Measurements from ENCODE around the gene SF3B2. TPM values are rescaled to one million over a fixed set of nuclear protein-coding genes. Genes with fewer than 3 reads are reported as not detected.
"Not testable (repeated sequence)": the region's sequence is repeated elsewhere in the genome, so short reads cannot be mapped to it uniquely, and the experiment has no call there.

Gene SF3B2
- total RNA-seq = 100 to 1,000 TPM; 222 to 223 TPM

- Mint-ChIP-seq H3K27ac (peak within 1 kb of the TSS; percentile 100), H3K4me3 (peak within 1 kb of the TSS; percentile 98 to 100), H3K36me3 (ENCODE audit: insufficient read depth in 2 of 2) (peaks cover 16 to 31% of the 10 kb centered on the region in 2 donors), H3K9me3 (no peaks in the 10 kb centered on the region), H3K27me3 (ENCODE audit: low read depth) (peaks cover 17% of the 10 kb centered on the region), H3K4me1 (ENCODE audit: low read depth) (peaks cover 33% of the 10 kb centered on the region)
- peak; percentile 96 to 98 for DNase-seq
- peak; percentile 98 to 99 for ATAC-seq (replicated peaks in 1 of 2)
These were observed at the start of gene SF3B2 for GRCh38 chr11:66051766-66052663. TSS of gene SF3B2 (plus strand) at chr11:66052364. CDS start at chr11:66052385, 21 bp downstream.

GRCh38 chr11:66002648-66003225 is 49.4 kb upstream of the SF3B2 start:
- ATAC-seq (replicated peaks in 1 of 2) = peak; percentile 72 to 79

GRCh38 chr11:66003291-66003690 is 48.9 kb upstream of the SF3B2 start:
- Mint-ChIP-seq H3K36me3 (ENCODE audit: insufficient read depth in 2 of 2) (peaks cover 3 to 22% of the 10 kb centered on the region in 2 donors), H3K27ac (peak overlapping the region; percentile 75), H3K4me1 (ENCODE audit: low read depth) (peaks cover 40% of the 10 kb centered on the region)

More at GRCh38 chr11:66002648-66003225, 49.4 kb upstream of the SF3B2 start:
- Mint-ChIP-seq H3K4me3 (peak overlapping the region; percentile 95 to 99), H3K9me3 (no peaks in the 10 kb centered on the region), H3K27me3 (ENCODE audit: low read depth) (no peaks in the 10 kb centered on the region), H3K36me3 (ENCODE audit: insufficient read depth in 2 of 2) (peaks cover 5 to 23% of the 10 kb centered on the region in 2 donors), H3K27ac (peak overlapping the region; percentile 75), H3K4me1 (ENCODE audit: low read depth) (peaks cover 42% of the 10 kb centered on the region)
- peak in 1 of 2 donors; percentile 78 for DNase-seq

GRCh38 chr11:66004186-66004585 is 48.0 kb upstream of the SF3B2 start:
- H3K4me1 Mint-ChIP-seq (ENCODE audit: low read depth) = peaks cover 33% of the 10 kb centered on the region
- H3K36me3 Mint-ChIP-seq (ENCODE audit: insufficient read depth in 2 of 2) = peaks cover 3 to 16% of the 10 kb centered on the region in 2 donors
- no peak for ATAC-seq (replicated peaks in 1 of 2)
- H3K9me3 Mint-ChIP-seq = no peaks in the 10 kb centered on the region
- no peaks in the 10 kb centered on the region for H3K27me3 Mint-ChIP-seq (ENCODE audit: low read depth)
- DNase-seq = no peak
- H3K4me3 Mint-ChIP-seq = peak overlapping the region; percentile 44 to 60
- H3K27ac Mint-ChIP-seq = no peak overlapping the region

More at GRCh38 chr11:66003291-66003690, 48.9 kb upstream of the SF3B2 start:
- Mint-ChIP-seq H3K4me3 (peak overlapping the region; percentile 92 to 95), H3K9me3 (no peaks in the 10 kb centered on the region), H3K27me3 (ENCODE audit: low read depth) (no peaks in the 10 kb centered on the region)
- DNase-seq = no peak
- ATAC-seq (replicated peaks in 1 of 2) = no peak

- Mint-ChIP-seq H3K4me1 (ENCODE audit: low read depth) (peaks cover 15% of the 10 kb centered on the region), H3K27ac (no peak overlapping the region), H3K4me3 (no peak overlapping the region), H3K27me3 (ENCODE audit: low read depth) (peaks cover 5% of the 10 kb centered on the region), H3K36me3 (ENCODE audit: insufficient read depth in 2 of 2) (peaks cover 3 to 11% of the 10 kb centered on the region in 2 donors), H3K9me3 (no peaks in the 10 kb centered on the region)
- no peak for ATAC-seq (replicated peaks in 1 of 2)
- DNase-seq = no peak
These were observed 45.9 kb upstream of the SF3B2 start for GRCh38 chr11:66006134-66006890.

GRCh38 chr11:66006891-66007176 is 45.3 kb upstream of the SF3B2 start:
- no peak for ATAC-seq (replicated peaks in 1 of 2)
- Mint-ChIP-seq H3K36me3 (ENCODE audit: insufficient read depth in 2 of 2) (peaks cover 2 to 10% of the 10 kb centered on the region in 2 donors), H3K9me3 (no peaks in the 10 kb centered on the region), H3K4me1 (ENCODE audit: low read depth) (peaks cover 15% of the 10 kb centered on the region), H3K27ac (no peak overlapping the region), H3K27me3 (ENCODE audit: low read depth) (peaks cover 5% of the 10 kb centered on the region), H3K4me3 (no peak overlapping the region)
- DNase-seq = no peak

GRCh38 chr11:66007201-66007634 is 44.9 kb upstream of the SF3B2 start:
- Mint-ChIP-seq H3K36me3 (ENCODE audit: insufficient read depth in 2 of 2) (peaks cover 0 to 6% of the 10 kb centered on the region in 2 donors), H3K4me1 (ENCODE audit: low read depth) (peaks cover 15% of the 10 kb centered on the region), H3K9me3 (no peaks in the 10 kb centered on the region), H3K4me3 (no peak overlapping the region), H3K27me3 (ENCODE audit: low read depth) (peaks cover 5% of the 10 kb centered on the region), H3K27ac (no peak overlapping the region)
- no peak for ATAC-seq (replicated peaks in 1 of 2)
- DNase-seq = no peak

- no peak for ATAC-seq (replicated peaks in 1 of 2)
- H3K4me3 Mint-ChIP-seq = no peak overlapping the region
- H3K9me3 Mint-ChIP-seq = no peaks in the 10 kb centered on the region
- no peak overlapping the region for H3K27ac Mint-ChIP-seq
- H3K36me3 Mint-ChIP-seq (ENCODE audit: insufficient read depth in 2 of 2) = peaks cover 0 to 6% of the 10 kb centered on the region in 2 donors
- peaks cover 9% of the 10 kb centered on the region for H3K4me1 Mint-ChIP-seq (ENCODE audit: low read depth)
- DNase-seq = no peak
- peaks cover 9% of the 10 kb centered on the region for H3K27me3 Mint-ChIP-seq (ENCODE audit: low read depth)
These were observed 44.1 kb upstream of the SF3B2 start for GRCh38 chr11:66008095-66008467.

GRCh38 chr11:66008468-66009101 is 43.6 kb upstream of the SF3B2 start:
- Mint-ChIP-seq H3K9me3 (no peaks in the 10 kb centered on the region), H3K27ac (no peak overlapping the region)

GRCh38 chr11:66010036-66010435 is 42.1 kb upstream of the SF3B2 start:
- ATAC-seq (replicated peaks in 1 of 2); H3K27ac Mint-ChIP-seq; DNase-seq; H3K9me3 Mint-ChIP-seq; H3K36me3 Mint-ChIP-seq (ENCODE audit: insufficient read depth in 2 of 2); H3K4me1 Mint-ChIP-seq (ENCODE audit: low read depth); H3K4me3 Mint-ChIP-seq: not testable (repeated sequence)
- H3K27me3 Mint-ChIP-seq (ENCODE audit: low read depth) = peaks cover 21% of the 10 kb centered on the region

More at GRCh38 chr11:66008468-66009101, 43.6 kb upstream of the SF3B2 start:
- Mint-ChIP-seq H3K4me3 (no peak overlapping the region), H3K36me3 (ENCODE audit: insufficient read depth in 2 of 2) (peaks cover 0 to 6% of the 10 kb centered on the region in 2 donors), H3K27me3 (ENCODE audit: low read depth) (peaks cover 14% of the 10 kb centered on the region), H3K4me1 (ENCODE audit: low read depth) (peaks cover 4% of the 10 kb centered on the region)
- ATAC-seq (replicated peaks in 1 of 2) (no peak), DNase-seq (no peak)

GRCh38 chr11:66011239-66011784 is 40.9 kb upstream of the SF3B2 start:
- Mint-ChIP-seq H3K27ac (no peak overlapping the region), H3K4me3 (peak overlapping the region in 1 of 2 donors; percentile 27), H3K4me1 (ENCODE audit: low read depth) (no peaks in the 10 kb centered on the region), H3K27me3 (ENCODE audit: low read depth) (peaks cover 21% of the 10 kb centered on the region), H3K36me3 (ENCODE audit: insufficient read depth in 2 of 2) (no peaks in the 10 kb centered on the region), H3K9me3 (no peaks in the 10 kb centered on the region)
- no peak for ATAC-seq (replicated peaks in 1 of 2)
- no peak for DNase-seq

- Mint-ChIP-seq H3K9me3 (no peaks in the 10 kb centered on the region), H3K36me3 (ENCODE audit: insufficient read depth in 2 of 2) (no peaks in the 10 kb centered on the region), H3K27me3 (ENCODE audit: low read depth) (peaks cover 21% of the 10 kb centered on the region), H3K4me1 (ENCODE audit: low read depth) (no peaks in the 10 kb centered on the region), H3K4me3 (peak within 1 kb of the TSS; percentile 58 to 60), H3K27ac (no peak within 1 kb of the TSS)
- ATAC-seq (replicated peaks in 1 of 2) (peak; percentile 31 to 39), DNase-seq (no peak)
These were observed 40.3 kb upstream of the SF3B2 start, which contains the start of gene CST6 for GRCh38 chr11:66011785-66012303. TSS of gene CST6 (plus strand) at chr11:66012008. CDS start at chr11:66012045, 37 bp downstream.

All from activated T-cell treated with anti-CD3 and anti-CD28 coated beads, Interleukin-2, amount 50 U/mL, for 72 hours (primary cell).